GM21528 (cell line): ENCODE measurements around the gene NUDT8.
"Not testable (repeated sequence)": the region's sequence is repeated elsewhere in the genome, so short reads cannot be mapped to it uniquely, and the experiment has no call there.

ENCODE experiments used
- ATAC-seq: cut with Tn5 transposase; IDR thresholded peaks from one replicate; pipeline ENCODE4 v1.9.1; 2021; ENCODE audit warnings: mild to moderate bottlenecking, moderate library complexity; ENCODE audit not compliant: unreplicated experiment, low FRiP score

Gene NUDT8

DNA sequence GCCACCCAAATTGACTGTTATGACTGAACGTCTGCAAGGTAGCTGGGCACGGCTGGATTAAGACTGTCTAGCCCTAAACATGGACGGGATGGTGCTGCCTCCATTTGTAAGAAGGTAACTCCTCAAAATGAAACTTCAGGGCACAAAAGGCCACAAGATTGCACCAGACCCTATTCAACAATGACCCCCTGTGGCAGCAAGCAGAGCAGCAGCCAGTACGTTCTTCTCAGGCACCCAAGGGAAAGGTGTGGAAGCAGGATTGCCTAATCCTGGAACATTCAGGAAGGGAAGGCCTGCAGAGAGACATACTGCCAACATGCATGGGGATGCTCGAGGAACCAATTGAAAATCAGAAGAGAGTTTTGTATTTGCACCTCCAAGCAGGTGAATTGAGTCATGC, 14.3 kb upstream of the NUDT8 start:
- no peak for ATAC-seq

DNA sequence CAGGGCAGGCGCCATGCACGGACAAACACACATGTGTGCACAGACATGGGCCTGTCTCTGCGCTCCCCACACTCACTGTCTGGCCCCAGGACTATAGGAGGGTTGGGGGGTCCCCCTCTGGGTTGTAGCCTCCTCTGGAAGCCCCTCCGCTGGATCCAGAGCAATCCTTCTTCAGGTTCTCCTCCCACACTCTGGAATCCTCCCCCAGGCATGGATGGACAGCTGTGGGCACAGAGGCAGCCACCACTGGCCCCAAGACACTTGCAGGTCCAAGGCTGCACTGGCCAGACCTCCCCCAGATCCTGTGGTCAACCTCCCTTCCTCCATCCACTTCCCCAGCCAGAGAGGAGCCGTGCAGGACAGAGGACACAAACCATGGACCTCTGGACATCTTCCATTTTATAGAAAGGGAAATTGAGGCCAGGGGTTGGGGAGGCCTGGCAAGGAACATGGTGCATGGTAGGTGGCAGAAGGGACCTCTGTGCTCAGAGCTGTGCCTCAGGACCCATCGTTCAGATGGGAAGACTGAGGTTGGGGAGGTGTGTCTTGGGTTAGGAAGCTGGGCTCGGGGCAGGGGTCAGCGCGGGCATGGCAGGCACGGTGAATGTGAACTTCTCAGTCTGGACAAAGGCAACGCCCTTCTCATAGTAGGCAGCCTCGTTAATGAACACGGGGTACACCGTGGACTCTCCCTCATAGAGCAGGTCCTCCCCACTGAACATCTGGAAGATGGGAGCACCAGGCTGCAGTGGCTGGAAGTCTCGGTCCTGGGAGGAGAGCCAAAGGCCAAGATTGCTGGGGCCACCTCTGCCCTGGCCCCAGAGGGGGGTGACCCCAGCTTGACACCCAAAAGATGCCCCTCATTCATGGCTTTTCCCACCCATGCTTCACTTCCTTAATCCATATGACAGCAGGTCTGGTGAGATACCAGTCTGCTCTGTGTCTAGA, 12.7 kb upstream of the NUDT8 start:
- ATAC-seq = no peak

DNA sequence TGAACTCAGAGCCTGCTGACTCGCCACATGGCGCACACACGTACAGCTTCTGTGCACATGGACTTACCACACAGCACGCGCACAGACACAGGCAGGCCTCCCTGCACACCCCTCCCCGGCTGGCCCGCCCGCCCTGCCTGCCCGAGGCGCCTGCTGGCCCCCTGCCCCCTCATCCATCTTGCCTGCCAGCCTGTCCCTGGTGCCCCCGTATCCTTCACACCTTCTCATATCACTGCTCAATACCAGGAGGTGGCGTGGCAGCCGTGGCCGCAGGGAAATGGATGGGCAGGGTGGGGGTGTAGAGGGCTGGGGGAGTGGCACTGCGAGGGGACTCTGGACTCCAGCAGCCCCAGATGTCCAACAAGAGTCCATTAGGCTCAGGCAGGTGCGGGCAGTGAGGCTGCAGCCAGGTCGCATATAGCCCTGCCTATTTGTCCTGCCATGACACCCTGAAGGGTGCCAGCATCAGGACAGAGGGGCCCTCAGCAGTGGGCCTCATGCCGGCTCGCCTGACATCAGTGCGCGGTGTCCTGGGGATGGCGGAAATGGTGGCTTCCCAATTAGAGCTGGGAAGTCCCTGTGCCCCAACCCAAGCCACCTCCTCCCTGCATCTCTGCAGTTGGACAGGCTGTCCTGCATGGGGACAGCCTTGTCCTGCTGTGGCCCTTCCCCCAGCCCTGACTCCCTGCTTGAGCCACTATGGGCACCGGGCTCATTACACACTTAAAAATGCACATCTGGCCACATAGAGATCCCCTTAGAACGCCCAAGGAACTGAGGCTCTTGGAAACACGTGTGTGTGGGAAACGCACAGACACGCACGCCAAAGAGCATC, 11.8 kb upstream of the NUDT8 start:
- ATAC-seq = no peak

DNA sequence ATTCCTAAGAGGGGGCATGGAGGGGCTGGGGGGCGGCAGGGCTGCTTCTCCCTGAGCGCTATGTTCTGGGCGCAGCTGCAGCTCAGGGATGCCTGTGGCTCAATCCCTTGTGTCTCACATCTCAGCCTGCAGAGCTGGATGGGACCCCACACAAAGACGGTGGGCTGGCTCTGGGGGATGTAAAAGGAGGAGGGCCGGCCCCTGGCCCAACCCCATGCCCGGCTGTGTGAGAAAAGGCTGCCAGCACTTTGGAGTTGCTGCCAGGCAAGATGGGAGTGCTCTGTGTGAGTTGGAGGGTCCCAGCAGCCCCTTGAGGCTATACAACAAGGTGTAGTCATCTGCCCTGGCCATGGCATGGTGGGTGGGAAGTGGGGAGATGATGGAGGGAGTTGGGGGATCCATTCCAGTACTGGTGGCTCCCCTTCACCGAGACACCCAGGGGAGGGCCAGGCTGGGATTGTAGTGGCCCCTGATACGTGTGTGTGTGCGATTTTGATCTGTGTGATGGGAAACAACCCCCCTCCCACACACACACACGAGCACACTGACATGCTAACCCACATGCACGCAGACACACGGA, 11.1 kb upstream of the NUDT8 start:
- no peak for ATAC-seq

DNA sequence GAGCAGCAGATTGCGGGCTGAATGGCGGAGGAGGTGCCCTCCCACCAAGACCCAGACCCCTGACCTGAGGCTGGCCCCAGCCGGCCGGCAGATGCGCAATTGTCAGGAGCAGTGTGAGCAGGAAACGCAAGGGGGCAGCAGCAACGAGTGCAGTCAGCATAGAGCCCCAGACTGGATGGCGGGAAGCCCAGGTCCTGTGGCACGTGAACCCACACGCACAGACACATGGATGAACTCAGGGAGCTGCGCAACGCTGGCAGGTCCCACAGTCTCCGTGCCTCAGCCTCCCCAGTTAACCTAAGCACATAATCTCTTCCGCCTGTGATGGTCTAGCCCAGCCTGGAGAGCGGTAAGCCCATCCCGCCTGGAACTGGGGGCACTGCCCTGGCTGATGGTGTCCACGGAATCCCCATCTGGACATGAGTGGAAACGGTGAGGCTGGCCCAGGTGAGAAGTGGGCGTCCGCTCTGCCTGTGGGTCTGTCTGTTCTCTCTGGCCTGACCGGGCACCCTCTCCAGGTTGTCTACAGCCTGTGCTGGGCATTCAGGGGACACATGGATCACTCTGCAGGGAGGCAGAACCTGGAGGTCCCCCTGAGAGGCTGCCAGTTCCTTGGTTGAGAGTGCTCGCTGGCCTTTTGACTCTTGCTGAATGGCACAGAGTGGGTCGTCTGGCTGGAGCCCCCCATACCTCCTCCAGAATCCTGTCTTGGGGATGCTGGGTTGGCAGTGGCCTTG, 10.5 kb upstream of the NUDT8 start:
- ATAC-seq = no peak

DNA sequence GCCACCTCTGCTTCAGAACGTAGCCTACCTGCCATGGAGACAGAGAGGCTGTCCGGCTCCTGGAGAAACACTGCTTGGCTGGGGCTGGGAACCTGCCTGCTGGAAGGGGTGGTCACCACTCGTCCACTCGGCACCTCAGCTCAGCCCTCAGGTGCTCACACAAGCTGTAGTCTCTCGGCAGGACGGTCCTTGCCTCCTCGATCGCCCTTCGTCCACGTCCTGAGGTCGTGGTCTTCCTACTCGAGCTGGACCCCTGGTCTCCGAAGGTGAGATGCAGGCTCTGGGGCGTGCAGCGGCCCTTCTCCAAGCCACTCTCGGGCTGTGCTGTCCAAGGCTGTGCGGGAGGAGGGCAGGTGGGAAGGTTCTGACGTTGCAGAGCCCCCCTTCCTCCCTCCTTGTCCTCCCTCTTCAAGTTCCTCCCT, 9.7 kb upstream of the NUDT8 start, which contains the start of gene TBX10:
TSS of gene TBX10 (minus strand) at position 326 of the 422 bp plus-strand sequence. CDS start at position 35, 291 bp downstream.
- ATAC-seq = no peak

DNA sequence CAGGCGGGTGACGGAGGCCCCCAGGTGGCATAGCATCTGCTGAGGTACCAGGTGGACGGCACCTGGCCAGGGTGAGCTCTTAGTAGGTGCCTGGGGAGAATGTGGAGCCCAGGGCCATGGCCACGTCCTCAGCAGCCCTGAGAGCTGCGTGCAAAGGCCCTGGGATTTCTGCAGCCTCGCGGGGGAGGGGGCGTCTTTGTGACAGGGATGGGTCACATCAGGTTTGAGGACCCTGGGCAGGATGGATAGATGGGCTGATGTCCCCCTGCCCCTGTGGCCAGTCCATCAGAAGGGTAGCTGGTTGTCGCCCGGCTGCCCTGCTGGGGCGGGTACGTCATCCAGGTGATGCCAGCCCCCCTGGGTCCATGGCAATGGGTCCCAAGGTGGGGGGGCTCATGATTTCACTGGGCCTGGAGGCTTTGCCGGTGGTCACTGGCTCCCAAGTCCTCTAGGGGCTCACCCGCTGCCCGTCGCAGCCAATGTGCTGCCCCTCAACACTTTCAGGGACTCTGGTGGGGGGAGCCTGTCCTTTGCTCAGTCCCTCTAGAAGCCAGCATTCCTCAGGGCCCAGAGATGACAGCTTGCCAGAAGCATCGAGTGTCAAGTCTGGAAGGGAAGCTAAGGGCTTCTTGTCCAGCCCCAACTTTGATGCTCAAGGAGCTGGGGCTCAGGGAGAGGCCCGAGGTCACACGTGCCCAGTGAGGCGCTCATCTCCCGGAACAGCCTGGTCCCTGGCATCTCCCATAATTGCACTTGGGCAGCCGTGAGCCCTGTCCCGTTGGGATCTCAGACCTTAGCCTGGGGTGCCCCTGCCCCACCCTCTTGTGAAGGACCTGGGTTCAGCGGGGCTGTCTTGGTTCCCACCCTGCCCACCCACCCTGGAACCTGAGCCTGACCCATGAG, 9.0 kb upstream of the NUDT8 start:
- ATAC-seq = no peak

DNA sequence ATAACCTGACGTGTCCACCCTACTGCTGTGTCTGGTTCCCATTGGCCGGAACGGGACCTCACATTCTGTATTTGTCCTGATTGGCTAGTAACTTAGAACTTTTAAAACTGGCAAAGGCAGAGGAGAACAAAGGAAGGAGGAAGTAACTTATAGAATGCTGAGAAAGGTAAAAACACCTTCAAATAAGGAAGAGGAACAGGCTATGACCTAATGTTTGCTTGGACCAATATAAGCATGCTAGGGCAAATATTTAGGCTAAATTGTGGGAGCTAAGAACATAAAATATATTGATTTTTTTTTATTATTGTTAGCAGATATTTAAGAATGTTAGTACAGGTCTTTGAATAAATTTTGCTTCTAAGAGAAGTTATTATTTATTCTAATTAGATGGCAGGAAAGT, 7.7 kb upstream of the NUDT8 start:
- ATAC-seq = not testable (repeated sequence)

DNA sequence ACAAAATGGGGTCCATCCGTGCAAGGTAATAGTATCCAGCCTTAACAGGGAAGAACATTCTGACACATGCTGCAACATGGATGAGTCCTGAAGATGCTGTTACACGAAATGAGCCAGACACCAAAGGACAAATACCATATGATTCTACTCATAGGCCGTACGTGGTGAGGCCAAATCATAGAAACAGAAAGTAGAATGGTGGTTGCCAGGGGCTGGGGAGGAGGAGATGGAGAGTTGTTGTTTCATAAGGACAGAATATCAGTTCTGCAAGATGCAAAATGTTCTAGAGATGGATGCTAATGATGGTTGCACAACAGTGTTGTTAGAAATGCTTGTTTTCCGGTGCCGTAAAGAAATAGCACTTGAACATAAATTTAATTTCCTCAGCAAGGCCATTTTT, 7.2 kb upstream of the NUDT8 start:
- no peak for ATAC-seq

DNA sequence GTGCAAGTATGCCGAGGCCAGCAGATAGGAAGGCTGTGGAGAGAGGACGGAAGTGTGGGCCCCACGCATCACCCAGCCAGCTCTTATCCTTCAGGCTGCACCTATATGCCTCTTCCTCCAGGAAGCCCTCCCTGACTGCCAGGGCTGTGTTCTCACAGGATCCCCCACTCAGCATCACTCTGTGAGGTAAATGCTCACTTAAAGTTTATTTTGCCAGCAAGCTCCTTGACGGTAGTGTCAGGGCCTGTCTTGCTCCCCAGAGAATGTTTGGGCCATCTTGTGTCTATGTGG, 5.4 kb upstream of the NUDT8 start:
- ATAC-seq = no peak

DNA sequence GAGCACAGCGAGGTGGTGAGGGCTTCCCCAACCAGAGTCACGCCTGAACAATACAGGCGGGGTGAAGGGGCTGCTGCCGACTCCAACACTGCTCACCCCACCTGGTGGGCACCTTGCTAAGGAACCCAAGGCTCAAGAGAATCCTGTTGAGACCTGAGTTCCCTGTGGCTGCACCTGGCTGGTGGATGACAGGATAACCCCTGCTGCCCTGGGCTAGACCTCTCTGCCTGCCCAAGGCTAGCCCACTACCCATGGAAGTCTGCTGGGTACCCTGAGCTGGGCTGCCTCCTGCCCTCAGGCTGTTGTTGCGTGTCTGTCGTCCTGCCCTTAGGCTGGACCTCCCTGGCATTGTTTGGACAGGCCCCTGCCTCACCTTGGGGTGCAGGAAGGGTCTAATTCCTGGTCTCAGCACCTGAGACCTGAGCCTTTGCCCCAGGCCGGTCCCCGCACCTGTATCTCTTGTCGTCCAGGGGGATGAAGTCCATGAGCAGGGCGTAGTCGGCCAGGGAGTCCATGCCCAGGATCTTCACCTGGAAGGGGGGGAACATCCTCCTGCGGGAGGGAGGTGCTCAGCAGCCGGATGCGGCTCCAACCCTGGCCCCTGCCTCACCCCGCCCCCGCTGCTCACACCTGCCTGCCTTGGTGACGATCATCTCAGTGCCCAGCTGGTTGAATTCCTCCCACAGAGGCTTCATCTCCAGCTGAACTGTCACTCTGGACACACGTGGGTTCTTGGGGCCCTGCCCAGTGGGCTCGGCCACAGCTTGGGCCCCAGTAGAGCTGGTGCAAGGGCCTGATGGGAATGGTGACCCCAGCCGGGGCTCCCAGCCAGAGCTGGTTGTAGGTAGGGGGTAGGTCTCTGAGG, 4.9 kb upstream of the NUDT8 start:
- ATAC-seq = no peak

DNA sequence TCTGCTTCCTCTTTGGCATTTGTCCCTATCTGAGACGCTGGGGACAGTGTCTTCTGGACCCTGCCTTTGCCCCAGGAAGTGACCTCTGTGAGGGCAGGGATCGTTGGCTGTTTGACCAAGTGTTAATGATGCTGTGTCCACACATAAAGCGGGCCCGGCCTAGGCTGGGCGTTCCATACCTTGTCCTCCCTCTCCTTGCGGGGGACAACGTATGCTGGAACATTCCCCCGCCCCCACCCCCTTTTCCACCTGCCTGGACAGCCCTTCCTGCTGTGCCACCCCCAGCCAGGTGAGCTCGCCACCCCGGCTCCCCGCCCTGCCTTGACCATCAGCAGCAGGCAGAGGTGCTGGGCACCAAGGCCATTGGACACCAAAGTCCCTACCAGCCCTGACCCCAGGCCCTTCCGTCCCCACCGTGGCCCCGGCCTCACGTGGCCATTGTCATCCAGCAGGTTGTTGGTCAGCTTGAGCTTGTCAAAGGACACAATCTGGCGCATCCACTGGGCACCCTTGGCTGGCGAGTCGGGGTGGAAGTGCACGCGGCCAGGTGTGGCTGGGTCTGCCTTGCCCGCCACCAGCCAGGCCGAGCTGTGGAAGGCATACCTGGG, 4.1 kb upstream of the NUDT8 start:
- no peak for ATAC-seq

DNA sequence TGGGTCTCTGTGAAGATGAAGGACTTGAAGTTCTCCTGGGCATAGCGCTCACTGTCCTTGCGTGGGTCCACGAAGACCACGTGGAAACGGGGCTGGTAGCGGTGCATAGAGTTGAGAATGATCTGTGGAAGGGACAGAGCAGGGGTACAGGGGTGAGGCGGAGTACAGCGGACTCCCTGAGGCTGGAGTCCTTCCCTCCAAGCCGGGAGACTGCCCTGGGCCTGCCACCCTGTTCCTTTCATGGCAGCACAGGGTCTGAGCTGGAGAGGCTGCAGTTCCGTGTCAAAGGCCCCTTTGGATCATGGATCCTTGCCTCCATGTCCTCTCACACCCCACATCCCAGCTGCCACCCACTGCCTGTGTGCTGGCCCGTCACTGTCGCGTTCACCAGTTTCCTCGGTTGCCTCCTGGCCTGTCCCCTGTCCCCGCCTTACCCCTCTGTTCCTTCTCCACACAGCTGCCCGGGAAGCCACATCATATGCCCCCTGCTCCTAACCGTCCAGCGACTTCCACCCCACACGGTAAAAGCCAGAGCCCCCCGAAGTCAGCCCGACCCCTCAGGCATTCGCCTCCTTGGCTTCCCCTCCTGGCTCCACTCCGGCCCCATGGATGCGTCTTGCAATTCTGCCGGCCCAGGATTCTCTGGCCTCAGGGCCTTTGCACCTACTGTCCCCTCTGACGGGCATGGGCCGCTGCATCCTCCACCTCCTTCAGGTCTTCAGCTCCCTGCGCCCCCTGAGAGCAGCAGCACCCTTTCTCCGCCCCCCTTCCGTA, 3.4 kb upstream of the NUDT8 start:
- ATAC-seq = no peak

DNA sequence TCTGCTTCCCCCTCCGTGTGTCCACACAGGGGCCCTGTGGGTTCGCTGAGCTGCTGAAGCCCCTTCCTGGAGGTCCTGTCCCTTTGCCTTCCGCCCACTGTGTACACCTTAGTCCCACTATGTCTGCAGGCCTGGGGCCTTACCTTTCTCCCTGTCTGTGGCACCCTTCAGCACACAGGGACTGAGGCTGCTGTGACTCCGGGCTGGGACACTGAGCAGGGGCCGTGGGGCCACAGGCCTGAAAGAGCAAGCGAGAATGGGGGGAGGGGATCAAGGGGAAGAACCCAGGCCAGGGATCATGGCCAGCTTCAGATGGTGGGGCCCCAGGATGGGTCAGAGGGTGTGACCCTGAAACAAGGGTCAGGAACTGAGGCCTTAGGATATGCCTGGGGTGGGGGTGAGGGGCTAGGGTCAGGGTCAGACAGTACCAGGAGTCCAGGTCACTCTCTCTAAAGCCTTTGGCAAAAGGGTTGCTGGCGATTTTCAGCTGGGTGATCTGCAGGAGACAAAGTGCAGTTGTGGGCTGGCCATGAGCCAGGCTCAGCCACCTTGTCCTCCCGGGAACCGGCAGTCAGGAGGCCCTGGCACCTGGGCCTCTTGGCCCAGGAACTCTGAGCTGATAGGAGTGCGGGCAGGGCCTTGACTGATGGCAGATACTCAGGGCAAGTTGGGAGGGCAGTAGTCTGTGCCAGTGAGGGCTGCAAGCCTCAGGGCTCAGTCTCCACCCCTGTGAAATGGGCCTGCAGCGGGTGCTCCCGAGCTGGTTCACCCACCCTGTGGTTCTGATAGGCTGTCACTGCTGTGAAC, 2.6 kb upstream of the NUDT8 start:
- no peak for ATAC-seq

DNA sequence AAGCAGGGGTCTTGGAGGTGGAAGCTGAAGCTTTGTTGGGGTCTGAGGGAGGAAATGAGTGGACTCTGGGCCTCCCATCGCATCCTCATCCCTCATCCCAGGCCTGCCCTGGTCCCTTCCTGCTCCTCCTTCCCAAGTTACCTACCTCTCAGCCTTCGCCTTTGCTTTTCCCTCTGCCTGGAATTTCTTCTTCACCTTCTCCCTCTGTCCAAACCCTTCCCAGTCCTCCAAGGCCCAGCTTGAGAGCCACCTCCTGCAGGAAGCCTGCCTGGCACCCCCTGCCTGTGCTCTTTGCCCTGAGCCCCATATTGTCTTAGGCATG, 2.1 kb upstream of the NUDT8 start:
- ATAC-seq = no peak

DNA sequence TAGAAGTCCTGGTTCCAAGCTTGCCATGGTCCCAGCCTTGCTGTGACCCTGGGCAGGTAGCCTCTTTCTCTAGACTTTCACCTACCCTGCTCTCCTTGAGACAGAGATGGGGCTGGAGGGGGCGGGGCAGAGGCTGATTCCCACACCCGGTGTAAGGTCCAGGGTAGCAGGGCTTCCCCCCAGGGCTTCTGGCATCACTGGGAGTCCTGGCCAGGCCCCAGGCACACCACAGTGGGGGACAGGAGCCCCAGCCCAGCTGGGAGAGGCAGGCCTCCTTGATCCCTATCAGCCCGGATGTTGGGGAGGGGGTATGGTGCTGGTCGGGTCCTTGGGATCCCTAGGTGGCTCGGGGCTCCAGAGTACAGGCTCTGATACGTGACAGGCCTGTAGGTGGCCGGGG, 1.7 kb upstream of the NUDT8 start:
- ATAC-seq = no peak

DNA sequence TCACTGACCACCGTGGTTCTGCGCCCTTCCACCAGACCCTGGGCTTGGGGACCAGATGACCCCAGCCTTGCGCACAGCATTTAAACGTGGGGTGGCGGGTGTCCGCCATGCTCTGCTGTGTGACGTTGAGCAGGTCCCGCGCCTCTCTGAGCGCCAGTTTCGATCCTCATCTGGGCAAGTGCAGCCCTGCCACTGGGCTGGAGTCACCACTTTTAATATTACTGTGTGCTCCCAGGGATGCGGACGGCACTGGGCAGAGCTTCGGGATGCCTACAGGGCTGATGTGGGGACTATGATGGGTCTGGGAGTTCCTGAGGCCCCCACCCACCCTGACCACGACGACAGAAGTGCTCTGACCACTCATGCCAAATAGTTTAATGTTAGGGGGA, 1.2 kb upstream of the NUDT8 start:
- ATAC-seq = no peak
